Medulla oblongata (tissue), 1 donor: Measurements from ENCODE around the gene ASPSCR1.
"Not testable (repeated sequence)": the region's sequence is repeated elsewhere in the genome, so short reads cannot be mapped to it uniquely, and the experiment has no call there.

Experiments
- DNase-seq: peaks from one replicate; pipeline ENCODE4 v3.0.0-alpha.2; 2015; ENCODE audit errors: extremely low spot score

The ASPSCR1 gene

GRCh38 chr17:81981511-81981910 is 4.1 kb downstream of the ASPSCR1 start:
- not testable (repeated sequence) for DNase-seq

GRCh38 chr17:81983011-81983638 is 5.7 kb downstream of the ASPSCR1 start:
- DNase-seq = no peak

- DNase-seq = no peak
Observed at GRCh38 chr17:81983639-81984373, 6.4 kb downstream of the ASPSCR1 start.

- no peak for DNase-seq
Observed at GRCh38 chr17:81984773-81985410, 7.5 kb downstream of the ASPSCR1 start.

- DNase-seq = no peak
Observed at GRCh38 chr17:81986606-81987005, 9.2 kb downstream of the ASPSCR1 start.

GRCh38 chr17:81987161-81987770 is 9.8 kb downstream of the ASPSCR1 start:
- no peak for DNase-seq

- DNase-seq = no peak
Observed at GRCh38 chr17:81990836-81991683, 13.6 kb downstream of the ASPSCR1 start.

GRCh38 chr17:81991684-81992305 is 14.4 kb downstream of the ASPSCR1 start:
- peak; percentile 75 for DNase-seq

GRCh38 chr17:81992306-81993102 is 15.1 kb downstream of the ASPSCR1 start:
- no peak for DNase-seq

GRCh38 chr17:81993729-81994592 is 16.5 kb downstream of the ASPSCR1 start:
- DNase-seq = no peak

GRCh38 chr17:81994593-81995462 is 17.4 kb downstream of the ASPSCR1 start:
- no peak for DNase-seq

GRCh38 chr17:81995463-81996231 is 18.2 kb downstream of the ASPSCR1 start:
- no peak for DNase-seq

GRCh38 chr17:81996232-81996756 is 18.9 kb downstream of the ASPSCR1 start:
- DNase-seq = no peak

GRCh38 chr17:81996757-81997441 is 19.5 kb downstream of the ASPSCR1 start:
- no peak for DNase-seq

GRCh38 chr17:81998212-81998611 is 20.8 kb downstream of the ASPSCR1 start:
- DNase-seq = no peak

- DNase-seq = no peak
Observed at GRCh38 chr17:81998691-81999438, 21.4 kb downstream of the ASPSCR1 start.
